Stimulated activated CD4-positive, alpha-beta T cell treated with anti-CD3 and anti-CD28 coated beads, Interleukin-12 subunit alpha, Interleukin-12 subunit beta, amount 100 ng/mL, for 48 hours (primary cell): Measurements from ENCODE around the gene NIN.
"Not testable (repeated sequence)": the region's sequence is repeated elsewhere in the genome, so short reads cannot be mapped to it uniquely, and the experiment has no call there.

Experiments used
- DNase-seq, 3 donors: peaks; one replicate each; pipeline ENCODE4 v3.0.0-alpha.2; 2020; ENCODE audit warnings: low read depth in 2 of 3, low spot score in 1 of 3

The NIN gene

DNA sequence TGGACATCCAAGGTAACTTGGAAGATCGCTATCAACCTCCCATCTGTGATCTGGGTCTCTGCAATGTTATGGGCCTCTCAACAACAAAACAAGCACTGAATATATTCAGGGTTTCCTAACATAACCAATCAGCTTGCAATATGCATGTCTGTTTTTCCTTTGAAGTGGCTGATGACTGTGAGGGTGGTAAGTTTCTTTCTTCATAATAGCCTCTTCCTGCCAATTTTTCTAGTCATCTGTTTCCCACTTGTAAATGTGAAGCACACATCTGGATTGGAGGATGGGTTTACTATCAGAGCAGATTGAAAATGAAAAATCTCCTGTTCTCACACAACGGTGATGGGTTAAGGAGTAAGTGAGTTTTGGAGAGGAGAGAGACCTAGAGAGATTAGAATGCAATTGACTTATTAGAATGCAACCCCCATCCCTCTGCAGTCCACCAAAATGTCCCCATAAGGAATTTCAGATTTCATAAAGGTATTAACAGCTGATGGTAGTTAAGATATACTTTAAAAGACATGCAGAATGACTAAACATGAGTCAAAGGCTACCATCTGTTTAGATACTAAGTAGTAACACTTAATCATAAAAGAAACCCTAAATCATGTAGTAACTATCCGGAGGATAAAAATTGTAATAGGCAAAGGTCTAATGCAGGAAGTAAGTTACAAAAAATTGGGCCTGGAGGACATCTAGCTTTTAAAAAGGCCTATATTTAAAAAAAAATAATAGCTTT lies 104.4 kb downstream of the NIN start:
- peak in 1 of 3 donors; percentile 3 for DNase-seq

DNA sequence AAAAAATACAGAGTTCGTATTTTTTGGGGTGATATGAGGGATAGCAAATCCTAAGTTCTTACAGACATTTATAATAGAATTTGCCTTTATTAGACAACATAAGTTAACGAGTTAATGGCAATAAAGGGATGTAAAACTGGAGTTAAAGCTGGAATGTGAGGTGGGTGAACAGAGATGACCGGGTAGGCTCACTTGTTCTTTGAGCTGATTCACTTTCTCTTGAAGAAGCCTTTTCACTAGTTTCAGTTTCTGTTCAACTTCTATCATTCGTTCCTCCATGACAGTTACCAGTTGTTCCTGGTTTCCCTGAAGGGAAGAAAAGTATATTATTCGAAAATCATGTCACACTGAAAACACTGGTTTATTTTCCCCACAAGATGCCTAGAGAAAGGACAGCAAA lies 105.2 kb downstream of the NIN start:
- DNase-seq = no peak

DNA sequence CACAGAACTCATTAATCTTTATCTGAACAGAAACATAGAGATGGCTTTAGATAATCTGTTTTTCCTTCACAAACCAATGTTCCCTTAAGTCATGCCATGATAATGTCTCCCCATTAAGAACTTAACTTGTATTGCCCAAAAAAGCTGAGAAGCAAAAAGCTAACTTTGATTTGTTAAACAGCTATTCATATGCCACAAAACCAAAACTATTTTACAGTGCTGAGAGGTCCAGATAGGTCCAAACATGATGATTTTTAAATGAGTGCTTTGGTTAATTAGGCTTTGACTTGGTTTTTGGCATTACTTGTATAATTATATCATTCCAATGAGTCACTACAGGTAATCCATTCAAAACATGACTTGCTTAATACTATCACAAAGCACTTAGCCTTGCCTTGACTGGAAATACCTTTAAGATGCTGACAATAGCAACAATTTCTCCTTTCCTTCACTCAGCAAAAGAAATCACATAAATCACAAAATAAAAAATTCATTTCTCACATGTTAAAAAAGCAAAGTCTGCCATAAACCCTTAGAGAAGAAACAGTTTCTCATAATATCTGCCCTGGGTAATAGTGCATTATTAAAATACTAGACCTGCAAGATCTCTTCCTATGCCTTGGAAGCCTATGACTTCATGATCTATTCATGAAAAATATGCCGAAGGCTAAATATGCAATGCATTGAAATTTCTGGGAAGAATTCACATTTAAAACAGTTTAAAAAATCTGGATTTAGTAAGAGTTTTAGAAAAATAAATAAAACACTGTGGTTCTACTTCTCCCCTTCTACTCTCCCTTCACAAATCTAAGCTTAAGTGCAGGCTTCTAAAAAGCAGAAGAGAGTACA lies 110.8 kb downstream of the NIN start:
- DNase-seq = no peak

DNA sequence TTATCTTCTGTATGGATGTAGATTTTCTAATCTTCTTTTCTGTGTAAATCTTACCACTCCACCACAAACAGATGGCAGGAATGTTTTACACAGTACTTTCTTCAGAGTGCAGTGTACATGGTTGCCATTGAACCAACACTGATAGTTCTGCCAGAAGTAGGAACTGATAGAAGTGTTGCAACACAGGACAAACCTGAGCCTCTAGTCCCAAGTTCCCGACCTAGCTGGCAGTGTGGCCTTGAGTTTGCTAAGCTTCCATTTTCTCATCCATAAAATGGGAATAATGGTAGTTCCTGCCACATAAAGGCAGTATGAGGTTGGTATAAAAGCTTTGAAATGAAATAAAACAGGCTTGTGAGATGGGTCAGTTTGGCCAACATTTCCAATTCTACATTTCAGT lies 112.0 kb downstream of the NIN start:
- DNase-seq = no peak

DNA sequence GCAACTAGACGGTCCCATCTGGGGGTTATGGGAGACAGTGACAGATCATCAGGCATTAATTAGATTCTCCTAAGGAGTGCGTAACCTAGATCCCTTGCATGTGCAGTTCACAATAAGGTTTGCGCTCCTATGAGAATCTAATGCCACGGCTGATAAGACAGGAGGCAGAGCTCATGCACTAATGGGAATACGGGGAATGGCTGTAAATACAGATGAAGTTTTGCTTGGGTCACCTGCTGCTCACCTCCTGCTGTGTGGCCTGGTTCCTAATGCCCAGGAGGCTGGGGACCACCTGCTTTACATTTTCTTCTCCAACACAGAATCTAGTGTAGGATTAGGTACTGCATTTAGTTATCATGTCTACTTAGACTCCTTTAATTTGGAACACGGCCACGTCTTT lies 113.2 kb downstream of the NIN start:
- no peak for DNase-seq

DNA sequence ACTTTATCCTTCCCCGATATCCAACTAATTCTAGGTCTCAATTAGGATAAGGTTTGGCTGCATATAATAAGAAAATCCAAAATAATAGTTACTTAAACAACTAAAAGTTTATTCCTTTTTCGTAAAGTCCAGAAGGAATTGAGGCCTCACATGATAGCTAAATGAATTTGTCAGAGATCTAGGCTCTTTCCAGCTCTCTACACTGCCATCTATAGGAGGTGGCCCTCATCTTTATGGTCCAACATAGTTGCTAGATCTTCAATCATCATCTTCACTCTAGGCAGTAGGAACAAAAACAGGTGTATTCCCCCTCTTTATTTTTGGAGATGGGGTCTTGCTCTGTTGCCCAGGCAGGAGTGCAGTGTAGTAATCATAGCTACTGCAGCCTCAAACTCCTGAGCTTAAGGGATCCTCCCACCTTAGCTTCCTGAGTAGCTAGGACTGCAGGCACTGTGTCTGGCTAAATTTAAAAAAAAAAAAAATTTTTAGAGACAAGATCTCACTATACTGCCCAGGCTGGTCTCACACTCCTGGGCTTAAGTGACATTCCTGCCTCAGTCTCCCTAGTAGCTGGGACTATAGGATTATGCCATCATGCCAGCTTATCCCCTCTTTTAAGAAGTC lies 116.4 kb downstream of the NIN start:
- DNase-seq = peak in 1 of 3 donors; percentile 15

DNA sequence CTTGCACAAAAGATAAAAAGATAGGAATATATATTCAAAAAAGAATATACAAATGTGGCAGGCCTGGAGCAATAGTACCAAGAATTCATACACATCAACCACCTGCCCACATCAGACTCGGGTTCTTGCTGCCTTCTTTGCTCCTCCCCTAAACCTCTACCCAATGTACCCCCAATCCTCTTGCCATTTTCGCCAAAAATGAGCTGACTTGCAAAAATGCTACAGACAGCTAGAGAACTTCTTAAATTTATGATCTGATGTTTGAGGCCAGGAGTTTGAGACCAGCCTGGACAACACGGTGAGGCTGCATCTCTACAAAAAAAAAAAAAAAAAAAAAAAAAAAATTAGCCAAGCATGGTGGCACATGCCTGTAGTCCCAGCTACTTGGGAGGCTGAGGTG lies 119.9 kb downstream of the NIN start:
- DNase-seq = no peak

DNA sequence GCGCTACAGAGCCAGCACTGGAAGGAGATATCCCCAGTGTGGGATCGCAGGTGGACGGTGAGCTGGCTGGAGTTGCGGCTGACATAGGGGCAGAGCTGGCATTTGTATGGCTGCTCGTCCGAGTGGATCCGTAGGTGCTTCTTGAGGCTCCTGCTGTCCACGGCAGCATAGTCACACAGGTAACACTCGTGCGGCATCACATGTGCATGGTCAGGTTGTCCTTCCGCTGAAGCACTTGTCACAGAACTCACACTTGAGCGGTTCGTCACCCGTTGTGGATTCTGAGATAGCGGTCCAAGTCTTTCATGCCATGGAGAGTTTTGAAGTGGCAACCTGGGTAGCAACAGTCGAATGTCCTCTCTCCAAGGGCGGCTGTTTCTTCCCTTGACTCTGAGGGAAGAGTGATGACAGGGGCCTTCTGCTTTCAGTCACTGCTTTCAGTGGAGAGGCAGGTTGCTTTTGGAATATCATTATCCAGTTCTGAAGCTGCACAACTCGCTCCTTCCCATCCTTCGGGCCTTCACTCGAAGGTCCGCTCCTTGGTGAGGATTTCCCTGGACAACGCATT lies 125.9 kb downstream of the NIN start:
- no peak for DNase-seq

DNA sequence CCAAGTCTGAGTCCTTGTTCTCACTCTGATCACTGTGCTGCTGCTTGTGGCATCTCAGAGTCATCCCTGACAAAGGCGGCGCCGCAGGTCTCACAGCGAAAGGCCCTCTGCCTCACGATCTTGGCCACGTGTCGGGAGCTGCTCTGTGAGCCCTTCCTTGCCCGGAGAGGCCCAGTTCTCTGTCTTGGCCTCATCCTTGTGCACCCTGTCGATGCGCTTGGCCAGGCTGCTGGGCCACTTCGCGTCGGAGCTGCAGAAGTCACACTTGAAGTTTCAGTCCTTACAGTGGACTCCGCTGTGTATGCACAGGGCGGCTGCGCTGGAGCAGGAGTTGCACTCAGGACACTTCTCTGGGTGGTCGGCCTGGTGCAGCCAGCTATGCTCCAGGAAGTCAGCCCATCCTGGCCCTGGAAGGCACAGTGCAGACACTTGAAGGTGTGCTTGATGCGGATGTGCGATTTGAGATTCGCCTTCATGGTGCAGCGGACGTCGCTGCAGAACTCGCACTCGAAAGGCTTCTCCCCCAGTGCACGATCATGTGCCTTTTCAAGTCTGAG lies 126.4 kb downstream of the NIN start:
- no peak for DNase-seq

DNA sequence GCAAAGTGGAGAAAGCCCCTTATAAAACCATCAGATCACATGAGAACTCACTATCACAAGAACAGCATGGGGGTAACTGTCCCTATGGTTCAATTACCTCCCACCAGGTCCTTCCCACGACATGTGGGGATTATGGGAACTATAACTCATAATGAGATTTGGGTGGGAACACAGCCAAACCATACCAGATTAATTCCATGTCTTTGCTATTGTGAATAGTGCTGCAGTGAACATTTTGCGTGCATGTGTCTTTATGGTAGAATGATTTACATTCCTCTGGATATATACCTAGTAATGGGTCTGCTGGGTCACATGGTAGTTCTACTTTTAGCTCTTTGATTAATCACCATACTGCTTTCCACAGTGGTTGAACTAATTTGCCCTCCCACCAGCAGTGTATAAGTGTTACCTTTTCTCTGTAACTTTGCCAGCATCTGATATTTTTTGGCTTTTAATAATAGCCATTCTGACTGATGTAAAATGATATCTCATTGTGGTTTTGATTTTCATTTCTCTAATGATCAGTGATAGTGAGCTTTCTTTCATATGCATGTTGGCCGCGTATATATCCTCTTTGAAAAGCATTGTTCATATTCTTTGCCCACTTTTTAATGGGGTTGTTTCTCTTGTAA lies 133.2 kb downstream of the NIN start:
- DNase-seq = no peak

DNA sequence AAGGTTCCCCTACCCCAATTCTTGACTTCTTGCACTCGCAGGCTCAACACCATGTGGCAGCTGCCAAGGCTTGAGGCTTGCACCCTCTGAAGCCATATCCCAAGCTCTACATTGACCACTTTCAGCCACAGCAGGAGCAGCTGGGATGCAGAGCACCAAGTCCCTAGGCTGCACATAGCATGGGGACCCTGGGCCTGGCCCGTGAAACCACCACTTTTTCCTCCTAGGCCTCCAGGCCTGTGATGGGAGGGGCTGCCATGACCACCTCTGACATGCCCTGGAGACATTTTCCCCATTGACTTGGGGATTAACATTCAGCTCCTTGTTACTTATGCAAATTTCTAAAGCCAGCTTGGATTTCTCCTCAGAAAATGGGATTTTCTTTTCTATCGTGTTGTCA lies 136.7 kb downstream of the NIN start:
- DNase-seq = not testable (repeated sequence)

DNA sequence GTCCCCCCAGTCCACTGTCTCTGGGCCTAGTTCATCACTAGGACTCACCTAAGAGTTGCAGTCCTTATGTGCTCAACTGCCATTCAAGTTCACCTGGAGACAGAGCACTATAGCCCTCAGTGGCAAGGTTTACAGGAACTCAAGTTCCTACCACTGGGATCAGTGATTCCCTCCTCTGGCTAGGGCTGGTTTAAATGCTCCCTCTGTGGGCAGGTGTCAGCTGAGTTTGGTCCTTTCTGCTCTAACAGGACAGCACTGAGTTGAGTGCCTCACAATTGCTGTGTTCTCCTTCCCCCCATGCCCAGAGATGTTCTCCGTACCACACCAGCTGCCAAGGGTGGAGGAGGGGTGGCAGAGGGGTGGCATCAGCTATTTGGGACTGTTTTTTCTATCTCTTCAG lies 142.1 kb downstream of the NIN start:
- DNase-seq = no peak

DNA sequence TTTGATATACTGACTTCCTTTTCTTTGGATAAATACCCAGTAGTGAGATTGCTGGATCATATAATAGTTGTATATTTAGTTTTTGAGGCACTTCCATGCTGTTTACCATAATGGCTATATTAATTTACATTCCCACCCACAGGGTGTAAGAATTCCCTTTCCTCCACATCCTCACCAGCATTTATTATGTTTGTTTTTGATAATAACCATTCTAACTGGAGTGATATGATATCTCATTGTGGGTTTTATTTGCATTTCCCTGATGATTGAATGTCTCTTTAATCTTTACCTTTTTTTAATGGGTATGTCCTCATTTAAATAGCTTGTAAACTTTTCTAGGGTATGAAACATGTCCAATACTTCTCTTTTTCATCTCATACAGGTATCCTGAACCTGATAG lies 151.3 kb downstream of the NIN start:
- no peak for DNase-seq

DNA sequence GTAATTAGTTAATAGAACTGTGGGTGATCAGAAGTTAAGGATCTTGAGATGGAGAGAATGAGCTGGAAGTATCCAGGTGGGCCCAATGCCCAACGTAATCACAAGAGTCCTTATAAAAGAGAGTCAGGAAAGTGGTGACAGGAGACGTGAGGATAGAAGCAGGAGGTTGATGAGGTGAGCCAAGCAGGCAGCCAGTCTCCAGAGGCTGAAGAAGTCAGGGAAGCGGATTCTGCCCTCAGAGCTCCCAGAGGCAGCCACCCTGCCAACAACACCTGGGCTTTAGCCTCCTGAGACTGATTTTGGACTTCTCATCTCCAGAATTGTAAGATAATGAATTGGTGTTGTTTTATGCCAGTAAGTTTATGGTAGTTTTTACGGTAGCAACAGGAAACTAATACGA lies 152.8 kb downstream of the NIN start:
- no peak for DNase-seq

DNA sequence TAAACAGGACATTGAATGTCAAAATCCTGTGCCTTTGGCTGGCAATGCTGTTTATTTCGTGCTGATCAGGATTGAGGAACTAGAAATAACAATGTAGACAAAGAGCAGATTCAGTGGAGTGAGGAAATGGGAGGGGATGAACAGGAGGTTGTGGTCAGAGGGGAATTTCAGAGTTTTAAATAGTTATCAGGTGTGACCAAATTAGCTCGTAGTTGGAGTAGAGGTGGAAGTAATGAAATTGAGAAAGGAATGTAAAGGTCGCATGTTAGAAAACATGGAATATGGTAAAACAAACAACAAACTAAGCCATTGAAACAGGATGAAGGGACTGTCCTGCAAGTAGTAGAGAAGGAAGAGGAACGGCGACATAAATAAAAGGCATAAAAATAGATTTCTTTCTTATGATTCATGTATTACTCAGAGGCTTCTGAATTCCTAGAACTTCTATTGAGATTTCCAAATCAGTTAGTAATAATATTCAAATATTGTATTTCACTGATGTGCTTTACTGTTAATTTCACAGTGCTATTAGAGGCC lies 153.4 kb downstream of the NIN start:
- DNase-seq = no peak

DNA sequence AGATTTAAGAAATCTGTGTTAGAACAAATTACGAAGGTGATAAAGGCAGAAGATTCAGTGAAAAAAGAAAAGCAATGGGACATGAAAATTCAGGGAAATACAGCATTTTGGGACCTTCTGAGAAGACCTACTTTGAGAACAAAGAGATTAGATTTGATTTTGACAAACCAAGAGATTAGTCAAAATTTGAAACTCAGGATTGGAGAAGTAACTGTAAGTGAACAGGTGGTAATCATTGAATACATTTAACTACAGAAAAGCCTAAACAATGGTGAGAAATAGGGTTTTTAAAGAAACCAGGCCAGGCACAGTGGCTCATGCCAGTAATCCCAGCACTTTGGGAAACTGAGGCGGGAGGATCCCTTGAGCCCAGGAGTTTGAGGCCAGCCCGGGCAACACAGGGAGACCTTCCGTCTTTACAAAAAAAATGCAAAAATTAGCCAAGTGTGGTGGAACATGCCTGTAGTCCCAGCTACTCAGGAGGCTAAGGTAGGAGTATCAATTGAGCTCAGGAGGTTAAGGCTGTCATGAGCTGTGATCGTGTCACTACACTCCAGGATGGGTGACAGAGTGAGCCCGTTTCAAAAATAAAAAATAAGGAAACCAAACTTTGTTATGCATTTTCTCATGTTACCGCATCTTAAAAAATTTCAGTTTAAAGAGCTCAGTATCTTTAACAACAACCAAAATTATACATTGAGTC lies 154.0 kb downstream of the NIN start:
- DNase-seq = no peak

DNA sequence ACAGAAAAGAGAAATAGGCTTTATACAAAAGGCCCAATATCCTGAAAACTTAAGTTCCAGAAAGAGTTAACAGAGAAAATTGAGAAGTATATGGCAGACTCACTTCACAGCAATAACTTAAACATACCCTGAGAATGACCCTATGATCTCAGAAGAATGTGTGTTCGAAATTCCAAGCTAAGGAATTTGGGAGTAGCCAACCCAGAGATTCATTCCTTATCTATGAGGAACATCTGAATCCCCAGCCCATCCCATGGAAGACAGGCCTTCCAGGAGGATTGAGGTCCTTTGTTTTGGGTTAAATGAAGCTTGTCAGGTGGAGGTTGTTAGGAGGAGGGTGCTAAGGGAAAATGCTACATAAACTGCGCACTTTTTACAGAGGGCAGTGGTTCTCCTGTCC lies 155.4 kb downstream of the NIN start:
- no peak for DNase-seq

DNA sequence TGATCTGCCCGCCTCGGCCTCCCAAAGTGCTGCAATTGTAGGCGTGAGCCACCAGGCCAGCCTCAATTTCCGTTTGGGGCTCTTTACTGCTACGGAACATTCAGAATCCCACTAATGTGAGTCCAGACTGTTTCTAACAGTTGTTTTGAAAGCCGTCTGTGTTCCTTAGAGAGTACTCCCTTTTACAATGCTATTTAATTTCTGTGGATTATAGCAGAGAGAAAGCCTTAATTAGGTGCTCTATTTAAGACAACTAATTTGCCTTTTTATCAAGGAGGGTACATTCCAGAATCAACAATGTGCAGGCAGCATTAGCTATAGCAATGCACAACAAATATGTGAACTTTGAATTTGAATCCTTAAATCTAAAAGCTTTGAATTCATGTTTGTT lies 160.1 kb downstream of the NIN start:
- DNase-seq = no peak

DNA sequence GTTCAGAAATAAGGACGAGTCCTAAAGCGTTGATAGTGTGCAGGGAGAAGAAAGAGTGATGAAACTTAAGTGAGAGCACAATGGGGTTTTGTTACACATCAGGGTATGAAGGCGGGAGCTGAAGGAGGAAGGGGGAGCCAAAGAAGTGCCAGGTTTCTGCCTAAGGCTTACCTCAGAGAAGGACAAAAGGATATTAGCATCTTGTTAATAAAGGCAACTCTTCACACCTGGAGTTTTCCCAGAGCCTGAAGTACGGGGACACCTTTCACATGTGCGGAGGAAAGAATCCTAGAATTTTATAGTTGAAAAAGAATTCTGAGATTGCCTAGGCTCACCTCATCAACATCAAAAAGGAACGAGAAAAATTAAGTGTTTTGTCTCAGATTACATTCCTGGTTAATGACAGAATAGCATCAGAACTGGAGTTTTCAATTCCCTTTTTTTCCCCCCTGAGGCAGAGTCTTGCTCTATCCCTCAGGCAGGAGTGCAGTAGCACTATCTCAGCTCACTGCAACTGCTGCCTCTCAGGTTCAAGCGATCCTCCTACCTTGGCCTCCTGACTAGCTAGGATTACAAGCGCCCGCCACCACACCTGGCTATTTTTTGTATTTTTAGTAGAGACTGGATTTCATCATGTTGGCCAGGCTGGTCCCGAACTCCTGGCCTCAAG lies 160.6 kb downstream of the NIN start:
- DNase-seq = no peak
